Prostate gland (tissue), 2 donors: ENCODE measurements around the gene EPB41L4A. TPM values are rescaled to one million over a fixed set of nuclear protein-coding genes. Genes with fewer than 3 reads are reported as not detected.

ENCODE experiments used
- DNase-seq: peaks from one replicate; pipeline ENCODE4 v3.0.0-alpha.2; 2019; ENCODE audit warnings: low spot score
- H3K27ac ChIP-seq, 2 donors: fragments of 200-600 bp; sonication (generic); 2 replicates each; pipeline ENCODE4 v1.5.1; 2017 to 2019
- H3K27me3 ChIP-seq: fragments of 200-600 bp; sonication (generic); replicated peaks from 2 replicates; pipeline ENCODE4 v1.5.1; 2019; ENCODE audit not compliant: insufficient read depth
- H3K36me3 ChIP-seq, 2 donors: fragments of 200-600 bp; sonication (generic); 1 replicate in 1 of 2; 2 replicates in 1 of 2; pipeline versions ENCODE4 v1.5.1 to v1.8.1; 2017 to 2019
- H3K4me1 ChIP-seq: fragments of 200-600 bp; sonication (generic); replicated peaks from 2 replicates; pipeline ENCODE4 v1.5.1; 2019
- H3K4me3 ChIP-seq, 2 donors: fragments of 200-600 bp; sonication (generic); 2 replicates each; pipeline ENCODE4 v1.5.1; 2017 to 2019
- H3K9me3 ChIP-seq: fragments of 200-600 bp; sonication (generic); 2 replicates; pipeline ENCODE4 v1.5.1; 2017
- CTCF ChIP-seq, 4 experiments: fragments of 200-600 bp in 2 of 4; fragments of 450-650 bp in 2 of 4; sonication (generic) in 2 of 4; IDR thresholded peaks; 1 replicate in 3 of 4; 2 replicates in 1 of 4; pipeline ENCODE4 v1.5.1; 2016 to 2019; ENCODE audit warnings: antibody characterized with exemption in 4 of 4, mild to moderate bottlenecking in 2 of 4, moderate library complexity in 2 of 4
- POLR2A ChIP-seq: fragments of 450-650 bp; IDR thresholded peaks from one replicate; pipeline ENCODE4 v1.6.1; 2016; ENCODE audit warnings: antibody characterized with exemption, mild to moderate bottlenecking
- POLR2AphosphoS5 ChIP-seq: sonication (generic); formaldehyde crosslinking; IDR thresholded peaks from one replicate; pipeline ENCODE4 v1.6.1; 2017; ENCODE audit warnings: antibody characterized with exemption
- WGBS: methylation state at CpG from one replicate; pipeline ENCODE4 v1.1.5; 2018; 5-methylcytosine and 5-hydroxymethylcytosine counted together
- intact Hi-C: fragments of 100-400 bp; cut with DNase I; formaldehyde crosslinking; loops from one replicate; pipeline ENCODE4 v1.14.2; 2022
- total RNA-seq, 2 donors: library from RNA; depleted of rRNA; stranded (reverse); fragments of >200 nt; gene quantifications; one replicate each; pipeline ENCODE4 v1.1.0, GENCODE V29; 2016

The EPB41L4A gene
- total RNA-seq, 2 donors from 2014 or later: 23.0 to 37.5 TPM

- DNase-seq: no peak
- Histone ChIP-seq H3K4me3 (no peak overlapping the region), H3K27ac (no peak overlapping the region), H3K4me1 (no peaks in the 10 kb centered on the region), H3K36me3 (no peaks in the 10 kb centered on the region), H3K27me3 (no peaks in the 10 kb centered on the region), H3K9me3 (no peaks in the 10 kb centered on the region)
- WGBS: 91% methylated on average over 3 of the region's 3 CpGs
- intact Hi-C loops: no loop called here
- TF ChIP-seq POLR2AphosphoS5: no peak
- TF ChIP-seq POLR2A: no peak
- TF ChIP-seq CTCF (IDR thresholded peaks at IDR 0.05): no peak
Measured at GRCh38 chr5:112201141-112201540, 217.9 kb downstream of the EPB41L4A start.

- intact Hi-C loops: no loop called here
- no peaks in the 10 kb centered on the region for H3K9me3 ChIP-seq
- no peaks in the 10 kb centered on the region for H3K27me3 ChIP-seq
- H3K27ac ChIP-seq: no peak overlapping the region
- DNase-seq: no peak
- H3K4me1 ChIP-seq: no peaks in the 10 kb centered on the region
- no peak for TF ChIP-seq POLR2A
- no peak for TF ChIP-seq CTCF (IDR thresholded peaks at IDR 0.05)
- no peak for TF ChIP-seq POLR2AphosphoS5
- 87% methylated on average over 3 of the region's 3 CpGs for WGBS
- H3K36me3 ChIP-seq: no peaks in the 10 kb centered on the region
- no peak overlapping the region for H3K4me3 ChIP-seq
Measured at GRCh38 chr5:112200131-112200530, 218.9 kb downstream of the EPB41L4A start.

GRCh38 chr5:112196584-112196983, 222.5 kb downstream of the EPB41L4A start:
- Histone ChIP-seq H3K36me3 (no peaks in the 10 kb centered on the region), H3K9me3 (no peaks in the 10 kb centered on the region), H3K27me3 (no peaks in the 10 kb centered on the region), H3K27ac (no peak overlapping the region), H3K4me3 (no peak overlapping the region), H3K4me1 (no peaks in the 10 kb centered on the region)
- TF ChIP-seq CTCF (IDR thresholded peaks at IDR 0.05) (no peak), POLR2A (no peak), POLR2AphosphoS5 (no peak)
- intact Hi-C loops: no loop called here
- 79% methylated on average over 3 of the region's 3 CpGs for WGBS
- no peak for DNase-seq

GRCh38 chr5:112195924-112196323, 223.2 kb downstream of the EPB41L4A start:
- no peaks in the 10 kb centered on the region for H3K9me3 ChIP-seq
- H3K4me1 ChIP-seq: no peaks in the 10 kb centered on the region
- H3K27ac ChIP-seq: no peak overlapping the region
- DNase-seq: no peak
- no peak for TF ChIP-seq POLR2AphosphoS5
- no peak for TF ChIP-seq CTCF (IDR thresholded peaks at IDR 0.05)
- TF ChIP-seq POLR2A: no peak
- no peaks in the 10 kb centered on the region for H3K27me3 ChIP-seq
- WGBS: 93% methylated on average over 4 of the region's 4 CpGs
- H3K4me3 ChIP-seq: no peak overlapping the region
- no peaks in the 10 kb centered on the region for H3K36me3 ChIP-seq
- intact Hi-C loops: no loop called here

- Histone ChIP-seq H3K27me3 (no peaks in the 10 kb centered on the region), H3K36me3 (no peaks in the 10 kb centered on the region), H3K27ac (no peak overlapping the region), H3K4me3 (no peak overlapping the region), H3K4me1 (no peaks in the 10 kb centered on the region), H3K9me3 (no peaks in the 10 kb centered on the region)
- WGBS: 91% methylated on average over 3 of the region's 3 CpGs
- DNase-seq: no peak
- no peak for TF ChIP-seq CTCF (IDR thresholded peaks at IDR 0.05)
- no peak for TF ChIP-seq POLR2A
- no peak for TF ChIP-seq POLR2AphosphoS5
- intact Hi-C loops: no loop called here
Measured at GRCh38 chr5:112192866-112193265, 226.2 kb downstream of the EPB41L4A start.
